Upper lobe of right lung (tissue), 1 donor: ENCODE results near the gene NRXN3. TPM values are rescaled to one million over a fixed set of nuclear protein-coding genes. Genes with fewer than 3 reads are reported as not detected.

Source experiments
- ATAC-seq: fragments of 200-7000 bp; cut with Tn5 transposase; one replicate; pipeline ENCODE4 v1.9.1; 2020; ENCODE audit warnings: mild to moderate bottlenecking, moderate library complexity
- DNase-seq: peaks from one replicate; pipeline ENCODE4 v3.0.0-alpha.2; 2020
- H3K27ac ChIP-seq: fragments of 200-600 bp; one replicate; pipeline ENCODE4 v1.8.0; 2022
- H3K27me3 ChIP-seq: fragments of 200-600 bp; one replicate; pipeline ENCODE4 v1.8.0; 2022; ENCODE audit warnings: mild to moderate bottlenecking
- H3K36me3 ChIP-seq: fragments of 200-600 bp; one replicate; pipeline ENCODE4 v1.8.0; 2022
- H3K4me1 ChIP-seq: fragments of 200-600 bp; one replicate; pipeline ENCODE4 v1.8.0; 2022
- H3K4me3 ChIP-seq: fragments of 200-600 bp; one replicate; pipeline ENCODE4 v1.8.0; 2022; ENCODE audit warnings: mild to moderate bottlenecking
- H3K9me3 ChIP-seq: fragments of 200-600 bp; one replicate; pipeline ENCODE4 v1.8.0; 2022
- CTCF ChIP-seq: fragments of 200-600 bp; IDR thresholded peaks from one replicate; pipeline ENCODE4 v1.8.0; 2022; ENCODE audit warnings: antibody characterized with exemption
- intact Hi-C: fragments of 100-400 bp; cut with DNase I; formaldehyde crosslinking; loops from one replicate; pipeline ENCODE4 v1.11.0; 2022
- total RNA-seq: library from RNA; stranded (reverse); fragmentation: NEBNext Ultra II Directional; extraction: Animal tissue kit (Norgen Biotek cat#: 25700); gene quantifications from one replicate; pipeline ENCODE4 v1.2.1, GENCODE V29; 2021
- donor health status: DM: no; HTN: yes; CAD: no; lungs with severe emphysema.

Gene NRXN3
- total RNA-seq, 1 donor from 2014 or later = 10.0 TPM

GRCh38 chr14:79482825-79483224 lies 1312.7 kb downstream of the NRXN3 start:
- H3K36me3 ChIP-seq = no peaks in the 10 kb centered on the region
- H3K4me3 ChIP-seq = no peak overlapping the region
- H3K27ac ChIP-seq = no peak overlapping the region
- intact Hi-C loops = no loop called here
- H3K9me3 ChIP-seq = no peaks in the 10 kb centered on the region
- H3K4me1 ChIP-seq = no peaks in the 10 kb centered on the region
- no peaks in the 10 kb centered on the region for H3K27me3 ChIP-seq
- no peak for DNase-seq
- TF ChIP-seq CTCF = no peak
- no peak for ATAC-seq

- H3K27me3 ChIP-seq = no peaks in the 10 kb centered on the region
- DNase-seq (no peak), ATAC-seq (no peak)
- H3K36me3 ChIP-seq = no peaks in the 10 kb centered on the region
- intact Hi-C loops = no loop called here
- no peak for TF ChIP-seq CTCF
- H3K9me3 ChIP-seq = no peaks in the 10 kb centered on the region
- no peak overlapping the region for H3K4me3 ChIP-seq
- no peaks in the 10 kb centered on the region for H3K4me1 ChIP-seq
- no peak overlapping the region for H3K27ac ChIP-seq
Observed at GRCh38 chr14:79483477-79484388, 1313.6 kb downstream of the NRXN3 start.

- Histone ChIP-seq H3K4me1 (no peaks in the 10 kb centered on the region), H3K36me3 (no peaks in the 10 kb centered on the region), H3K27me3 (no peaks in the 10 kb centered on the region), H3K27ac (no peak overlapping the region), H3K9me3 (no peaks in the 10 kb centered on the region), H3K4me3 (no peak overlapping the region)
- no peak for TF ChIP-seq CTCF
- no peak for DNase-seq
- intact Hi-C loops = no loop called here
- no peak for ATAC-seq
Observed at GRCh38 chr14:79487632-79488031, 1317.5 kb downstream of the NRXN3 start.

GRCh38 chr14:79491161-79491560 lies 1321.0 kb downstream of the NRXN3 start:
- Histone ChIP-seq H3K27me3 (no peaks in the 10 kb centered on the region), H3K9me3 (no peaks in the 10 kb centered on the region), H3K4me1 (no peaks in the 10 kb centered on the region), H3K36me3 (no peaks in the 10 kb centered on the region), H3K27ac (no peak overlapping the region), H3K4me3 (no peak overlapping the region)
- ATAC-seq (no peak), DNase-seq (no peak)
- intact Hi-C loops = no loop called here
- no peak for TF ChIP-seq CTCF

- Histone ChIP-seq H3K4me1 (no peaks in the 10 kb centered on the region), H3K27ac (no peak overlapping the region), H3K36me3 (no peaks in the 10 kb centered on the region), H3K4me3 (no peak overlapping the region), H3K27me3 (no peaks in the 10 kb centered on the region), H3K9me3 (no peaks in the 10 kb centered on the region)
- DNase-seq (no peak), ATAC-seq (no peak)
- intact Hi-C loops = no loop called here
- TF ChIP-seq CTCF = no peak
Observed at GRCh38 chr14:79493081-79493645, 1323.0 kb downstream of the NRXN3 start.
